ENCODE results near the gene FOXD3. TPM values are rescaled to one million over a fixed set of nuclear protein-coding genes. Genes with fewer than 3 reads are reported as not detected.

The FOXD3 gene
- total and polyA plus RNA-seq, 2 experiments from 2014 or later: 13.8 to 49.0 TPM

GRCh38 chr1:63326106-63326472 is 3.7 kb downstream of the FOXD3 start:
- Histone ChIP-seq H3K9me2 (ENCODE audit: insufficient read depth) (no peaks in the 10 kb centered on the region), H3K27ac (ENCODE audit: low read depth) (no peak overlapping the region), H3K4me3 (peak overlapping the region; percentile 61), H3K79me2 (replicated peaks; ENCODE audit: insufficient read depth) (peaks cover 13% of the 10 kb centered on the region), H3F3A (replicated peaks; ENCODE audit: low read depth) (peaks cover 7% of the 10 kb centered on the region; the same call in 1 of the 2 replicates), H3K4me1 (ENCODE audit: insufficient read depth) (peaks cover 40% of the 10 kb centered on the region), H2AFZ (no peak overlapping the region), H3K36me3 (ENCODE audit: insufficient read depth) (no peaks in the 10 kb centered on the region), H4K20me1 (replicated peaks; ENCODE audit: insufficient read depth) (no peaks in the 10 kb centered on the region), H3K27me3 (ENCODE audit: insufficient read depth) (peaks cover 69% of the 10 kb centered on the region), H3K4me2 (peak overlapping the region; percentile 88)
- H3K36me3 Mint-ChIP-seq (ENCODE audit: low read depth): peaks cover 20% of the 10 kb centered on the region
- H3K9me3 Mint-ChIP-seq: peaks cover 4% of the 10 kb centered on the region; the same call in 2 of the 3 replicates
- H3K4me3 Mint-ChIP-seq: peak overlapping the region; percentile 96
- DNase-seq (ENCODE audit: low spot score) (peak; percentile 69), ATAC-seq (no peak)
- peak; percentile 46 for TF ChIP-seq EZH2phosphoT487 (IDR thresholded peaks at IDR 0.05; ENCODE audit: unreplicated experiment)
- TF ChIP-seq ZNF114 (CRISPR knock-in tag; IDR thresholded peaks at IDR 0.05): no peak
- TF ChIP-seq STAT1 (IDR thresholded peaks at IDR 0.05; ENCODE audit: unreplicated experiment): no peak
- TF ChIP-seq EZH2 (IDR thresholded peaks at IDR 0.05; ENCODE audit: low read depth, unreplicated experiment): peak; percentile 39
- TF ChIP-seq POLR2AphosphoS5 (IDR thresholded peaks at IDR 0.05; ENCODE audit: low read depth): 0 out of 2 replicates have a peak, but pooled peaks have one; percentile 10
- H3K27ac Mint-ChIP-seq: no peak overlapping the region
- H3K27me3 Mint-ChIP-seq (ENCODE audit: insufficient read depth, low read depth, poor library complexity): peaks cover 76% of the 10 kb centered on the region
- peaks cover 42% of the 10 kb centered on the region for H3K4me1 Mint-ChIP-seq

- H3K4me2 ChIP-seq: peak overlapping the region; percentile 88
- Mint-ChIP-seq H3K4me1 (peaks cover 45% of the 10 kb centered on the region), H3K9me3 (peaks cover 4% of the 10 kb centered on the region; the same call in 1 of the 3 replicates), H3K27me3 (ENCODE audit: insufficient read depth, low read depth, poor library complexity) (peaks cover 71% of the 10 kb centered on the region), H3K36me3 (ENCODE audit: low read depth) (peaks cover 16% of the 10 kb centered on the region), H3K27ac (no peak overlapping the region; the same call in 1 of the 2 replicates), H3K4me3 (peak overlapping the region; percentile 96)
- H3F3A ChIP-seq (replicated peaks; ENCODE audit: low read depth): peaks cover 7% of the 10 kb centered on the region; the same call in 1 of the 2 replicates
- no peak overlapping the region for H3K27ac ChIP-seq (ENCODE audit: low read depth)
- H3K4me3 ChIP-seq: peak overlapping the region; percentile 61
- peaks cover 47% of the 10 kb centered on the region for H3K4me1 ChIP-seq (ENCODE audit: insufficient read depth)
- H2AFZ ChIP-seq: no peak overlapping the region
- TF ChIP-seq EZH2 (IDR thresholded peaks at IDR 0.05; ENCODE audit: low read depth, unreplicated experiment) (peak; percentile 42), POLR2AphosphoS5 (IDR thresholded peaks at IDR 0.05; ENCODE audit: low read depth) (0 out of 2 replicates have a peak, but pooled peaks have one; percentile 25), ZNF331 (CRISPR knock-in tag; IDR thresholded peaks at IDR 0.05; ENCODE audit: low read depth) (no peak), CREB1 (CRISPR knock-in tag; IDR thresholded peaks at IDR 0.05; ENCODE audit: low read depth) (no peak)
- H3K9me2 ChIP-seq (ENCODE audit: insufficient read depth): no peaks in the 10 kb centered on the region
- peak; percentile 1 for ATAC-seq
- DNase-seq (ENCODE audit: low spot score): peak; percentile 65
- peaks cover 76% of the 10 kb centered on the region for H3K27me3 ChIP-seq (ENCODE audit: insufficient read depth)
- no peaks in the 10 kb centered on the region for H4K20me1 ChIP-seq (replicated peaks; ENCODE audit: insufficient read depth)
- peaks cover 10% of the 10 kb centered on the region for H3K79me2 ChIP-seq (replicated peaks; ENCODE audit: insufficient read depth)
- no peaks in the 10 kb centered on the region for H3K36me3 ChIP-seq (ENCODE audit: insufficient read depth)
Measured at GRCh38 chr1:63326473-63327380, 4.4 kb downstream of the FOXD3 start.

- H3K27ac ChIP-seq (ENCODE audit: low read depth): no peak overlapping the region
- H3K27ac Mint-ChIP-seq: no peak overlapping the region
- TF ChIP-seq EZH2phosphoT487 (IDR thresholded peaks at IDR 0.05; ENCODE audit: unreplicated experiment) (no peak), REST (IDR thresholded peaks at IDR 0.05; ENCODE audit: unreplicated experiment) (no peak), CREB1 (CRISPR knock-in tag; IDR thresholded peaks at IDR 0.05; ENCODE audit: low read depth) (peak; percentile 15; the same call in 1 of the 2 replicates)
- TF ChIP-seq, protein P1, sequence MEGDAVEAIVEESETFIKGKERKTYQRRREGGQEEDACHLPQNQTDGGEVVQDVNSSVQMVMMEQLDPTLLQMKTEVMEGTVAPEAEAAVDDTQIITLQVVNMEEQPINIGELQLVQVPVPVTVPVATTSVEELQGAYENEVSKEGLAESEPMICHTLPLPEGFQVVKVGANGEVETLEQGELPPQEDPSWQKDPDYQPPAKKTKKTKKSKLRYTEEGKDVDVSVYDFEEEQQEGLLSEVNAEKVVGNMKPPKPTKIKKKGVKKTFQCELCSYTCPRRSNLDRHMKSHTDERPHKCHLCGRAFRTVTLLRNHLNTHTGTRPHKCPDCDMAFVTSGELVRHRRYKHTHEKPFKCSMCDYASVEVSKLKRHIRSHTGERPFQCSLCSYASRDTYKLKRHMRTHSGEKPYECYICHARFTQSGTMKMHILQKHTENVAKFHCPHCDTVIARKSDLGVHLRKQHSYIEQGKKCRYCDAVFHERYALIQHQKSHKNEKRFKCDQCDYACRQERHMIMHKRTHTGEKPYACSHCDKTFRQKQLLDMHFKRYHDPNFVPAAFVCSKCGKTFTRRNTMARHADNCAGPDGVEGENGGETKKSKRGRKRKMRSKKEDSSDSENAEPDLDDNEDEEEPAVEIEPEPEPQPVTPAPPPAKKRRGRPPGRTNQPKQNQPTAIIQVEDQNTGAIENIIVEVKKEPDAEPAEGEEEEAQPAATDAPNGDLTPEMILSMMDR (conservative IDR thresholded peaks at IDR 0.05; ENCODE audit: low read depth in 2 of 2): peak; percentile 80 to 95
Measured at GRCh38 chr1:63327417-63328054, 5.2 kb downstream of the FOXD3 start.

More at GRCh38 chr1:63327417-63328054, 5.2 kb downstream of the FOXD3 start:
- peak overlapping the region; percentile 96 for H3K4me3 Mint-ChIP-seq
- DNase-seq (ENCODE audit: low spot score) (peak; percentile 96), ATAC-seq (peak; percentile 50)
- Histone ChIP-seq H4K20me1 (replicated peaks; ENCODE audit: insufficient read depth) (no peaks in the 10 kb centered on the region), H3K27me3 (ENCODE audit: insufficient read depth) (peaks cover 84% of the 10 kb centered on the region), H3F3A (replicated peaks; ENCODE audit: low read depth) (peaks cover 7% of the 10 kb centered on the region; the same call in 1 of the 2 replicates), H3K79me2 (replicated peaks; ENCODE audit: insufficient read depth) (peaks cover 10% of the 10 kb centered on the region), H2AFZ (no peak overlapping the region), H3K36me3 (ENCODE audit: insufficient read depth) (no peaks in the 10 kb centered on the region), H3K4me2 (peak overlapping the region; percentile 88), H3K4me3 (peak overlapping the region; percentile 61), H3K4me1 (ENCODE audit: insufficient read depth) (peaks cover 55% of the 10 kb centered on the region), H3K9me2 (ENCODE audit: insufficient read depth) (no peaks in the 10 kb centered on the region)
- H3K9me3 Mint-ChIP-seq: peaks cover 4% of the 10 kb centered on the region; the same call in 1 of the 3 replicates
- peaks cover 66% of the 10 kb centered on the region for H3K27me3 Mint-ChIP-seq (ENCODE audit: insufficient read depth, low read depth, poor library complexity)
- peaks cover 16% of the 10 kb centered on the region for H3K36me3 Mint-ChIP-seq (ENCODE audit: low read depth)
- peaks cover 53% of the 10 kb centered on the region for H3K4me1 Mint-ChIP-seq
